GM21447 (cell line): ENCODE measurements around the gene MAGEE1.

ENCODE experiments used
- ATAC-seq: cut with Tn5 transposase; IDR thresholded peaks from one replicate; pipeline ENCODE4 v1.9.1; 2021; ENCODE audit not compliant: unreplicated experiment

The MAGEE1 gene, protein sequence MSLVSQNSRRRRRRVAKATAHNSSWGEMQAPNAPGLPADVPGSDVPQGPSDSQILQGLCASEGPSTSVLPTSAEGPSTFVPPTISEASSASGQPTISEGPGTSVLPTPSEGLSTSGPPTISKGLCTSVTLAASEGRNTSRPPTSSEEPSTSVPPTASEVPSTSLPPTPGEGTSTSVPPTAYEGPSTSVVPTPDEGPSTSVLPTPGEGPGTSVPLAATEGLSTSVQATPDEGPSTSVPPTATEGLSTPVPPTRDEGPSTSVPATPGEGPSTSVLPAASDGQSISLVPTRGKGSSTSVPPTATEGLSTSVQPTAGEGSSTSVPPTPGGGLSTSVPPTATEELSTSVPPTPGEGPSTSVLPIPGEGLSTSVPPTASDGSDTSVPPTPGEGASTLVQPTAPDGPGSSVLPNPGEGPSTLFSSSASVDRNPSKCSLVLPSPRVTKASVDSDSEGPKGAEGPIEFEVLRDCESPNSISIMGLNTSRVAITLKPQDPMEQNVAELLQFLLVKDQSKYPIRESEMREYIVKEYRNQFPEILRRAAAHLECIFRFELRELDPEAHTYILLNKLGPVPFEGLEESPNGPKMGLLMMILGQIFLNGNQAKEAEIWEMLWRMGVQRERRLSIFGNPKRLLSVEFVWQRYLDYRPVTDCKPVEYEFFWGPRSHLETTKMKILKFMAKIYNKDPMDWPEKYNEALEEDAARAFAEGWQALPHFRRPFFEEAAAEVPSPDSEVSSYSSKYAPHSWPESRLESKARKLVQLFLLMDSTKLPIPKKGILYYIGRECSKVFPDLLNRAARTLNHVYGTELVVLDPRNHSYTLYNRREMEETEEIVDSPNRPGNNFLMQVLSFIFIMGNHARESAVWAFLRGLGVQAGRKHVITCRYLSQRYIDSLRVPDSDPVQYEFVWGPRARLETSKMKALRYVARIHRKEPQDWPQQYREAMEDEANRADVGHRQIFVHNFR

DNA sequence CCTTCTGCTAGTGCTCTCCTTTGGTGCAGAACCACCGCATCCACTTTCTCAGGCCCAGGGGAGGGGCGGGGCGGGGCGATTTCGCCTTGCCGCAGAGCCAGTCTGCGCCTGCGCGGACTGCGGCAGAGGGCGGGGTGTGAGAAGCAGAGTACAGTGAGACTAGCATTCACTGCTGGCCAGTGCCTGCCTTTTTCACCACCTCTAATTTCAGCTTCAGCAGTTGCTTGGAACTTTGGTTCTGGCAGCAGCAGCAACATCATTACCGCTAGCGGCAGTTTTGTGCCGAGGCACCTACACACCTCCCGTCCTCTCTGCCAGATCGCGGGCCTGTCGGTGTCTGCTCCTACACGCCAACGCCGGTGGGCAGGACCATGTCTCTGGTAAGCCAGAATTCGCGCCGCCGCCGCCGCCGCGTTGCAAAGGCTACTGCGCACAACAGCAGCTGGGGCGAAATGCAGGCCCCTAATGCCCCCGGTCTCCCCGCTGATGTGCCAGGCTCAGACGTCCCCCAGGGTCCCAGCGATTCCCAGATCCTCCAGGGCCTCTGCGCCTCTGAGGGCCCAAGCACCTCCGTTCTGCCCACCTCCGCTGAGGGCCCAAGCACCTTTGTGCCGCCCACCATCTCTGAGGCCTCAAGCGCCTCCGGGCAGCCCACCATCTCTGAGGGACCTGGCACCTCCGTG lies at the start of gene MAGEE1:
TSS of gene MAGEE1 (plus strand) at position 151 of the 683 bp plus-strand sequence. CDS start at position 372, 221 bp downstream.
- ATAC-seq, result peak; percentile 91

DNA sequence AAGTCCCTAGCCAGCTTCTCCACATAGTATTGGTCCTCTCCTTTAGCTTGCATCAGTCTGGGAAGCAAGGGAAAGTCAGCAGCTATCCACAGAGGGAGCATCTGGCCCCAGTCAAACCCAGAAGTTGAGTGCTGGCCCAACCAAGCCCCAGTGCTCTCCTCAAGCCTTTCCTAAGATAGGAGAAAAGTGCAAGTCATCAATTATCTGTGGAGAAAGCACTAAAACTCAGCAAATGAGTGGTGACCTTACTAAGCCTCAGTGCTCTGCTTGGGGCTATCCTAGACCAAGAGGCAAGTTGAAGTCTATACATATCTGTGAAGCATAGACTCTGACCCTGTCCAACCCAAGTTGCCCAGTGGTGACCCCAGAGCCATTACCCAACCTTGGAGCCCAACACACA lies 28.5 kb upstream of the MAGEE1 start:
- ATAC-seq, result no peak

DNA sequence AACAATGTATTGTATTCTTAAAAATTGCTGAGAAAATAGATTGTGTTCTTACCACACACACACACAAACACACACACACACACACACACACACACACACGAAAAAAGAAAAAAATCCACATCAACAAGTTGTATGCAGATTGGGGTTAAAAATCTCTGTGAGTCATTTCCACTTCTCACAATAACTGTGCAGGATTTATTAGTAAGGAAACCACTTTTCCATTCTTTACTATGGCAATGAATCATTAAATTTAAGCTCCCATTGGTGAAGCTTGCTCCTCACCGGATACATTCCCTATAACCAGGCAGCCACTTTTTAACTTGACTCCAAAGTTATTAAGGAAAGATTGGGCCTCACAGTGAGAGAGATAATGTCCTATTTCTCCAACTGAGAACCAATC lies 19.7 kb upstream of the MAGEE1 start:
- ATAC-seq, result no peak

DNA sequence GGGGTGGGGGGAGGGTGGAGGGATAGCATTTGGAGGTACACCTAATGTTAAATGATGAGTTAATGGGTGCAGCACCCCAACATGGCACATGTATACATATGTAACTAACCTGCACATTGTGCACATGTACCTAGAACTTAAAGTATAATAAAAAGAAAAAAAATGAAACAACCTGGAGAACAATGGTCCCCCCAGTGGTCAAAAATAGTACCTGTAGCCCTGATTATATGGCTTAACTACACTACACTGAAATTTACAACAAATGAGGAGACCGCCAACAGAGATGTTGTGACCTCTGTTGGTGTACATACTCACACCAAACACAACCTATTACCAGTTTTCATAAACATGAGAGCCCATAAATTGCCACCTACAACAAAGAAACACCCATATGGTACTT lies 7.3 kb upstream of the MAGEE1 start:
- no peak for ATAC-seq

DNA sequence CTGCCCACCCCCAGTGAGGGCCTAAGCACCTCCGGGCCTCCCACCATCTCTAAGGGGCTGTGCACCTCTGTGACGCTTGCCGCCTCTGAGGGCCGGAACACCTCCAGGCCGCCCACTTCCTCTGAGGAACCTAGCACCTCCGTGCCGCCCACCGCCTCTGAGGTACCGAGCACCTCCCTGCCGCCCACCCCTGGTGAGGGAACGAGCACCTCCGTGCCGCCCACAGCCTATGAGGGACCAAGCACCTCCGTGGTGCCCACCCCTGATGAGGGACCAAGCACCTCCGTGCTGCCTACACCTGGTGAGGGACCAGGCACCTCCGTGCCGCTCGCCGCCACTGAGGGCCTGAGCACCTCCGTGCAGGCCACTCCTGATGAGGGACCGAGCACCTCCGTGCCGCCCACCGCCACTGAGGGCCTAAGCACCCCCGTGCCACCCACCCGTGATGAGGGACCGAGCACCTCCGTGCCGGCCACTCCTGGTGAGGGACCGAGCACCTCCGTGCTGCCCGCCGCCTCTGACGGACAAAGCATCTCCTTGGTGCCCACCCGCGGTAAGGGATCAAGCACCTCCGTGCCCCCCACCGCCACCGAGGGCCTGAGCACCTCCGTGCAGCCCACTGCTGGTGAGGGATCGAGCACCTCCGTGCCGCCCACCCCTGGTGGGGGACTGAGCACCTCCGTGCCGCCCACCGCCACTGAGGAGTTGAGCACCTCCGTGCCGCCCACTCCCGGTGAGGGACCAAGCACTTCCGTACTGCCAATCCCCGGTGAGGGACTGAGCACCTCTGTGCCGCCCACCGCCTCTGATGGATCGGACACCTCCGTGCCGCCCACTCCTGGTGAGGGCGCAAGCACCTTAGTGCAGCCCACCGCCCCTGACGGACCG lies 977 bp downstream of the MAGEE1 start:
- ATAC-seq, result peak; percentile 40

DNA sequence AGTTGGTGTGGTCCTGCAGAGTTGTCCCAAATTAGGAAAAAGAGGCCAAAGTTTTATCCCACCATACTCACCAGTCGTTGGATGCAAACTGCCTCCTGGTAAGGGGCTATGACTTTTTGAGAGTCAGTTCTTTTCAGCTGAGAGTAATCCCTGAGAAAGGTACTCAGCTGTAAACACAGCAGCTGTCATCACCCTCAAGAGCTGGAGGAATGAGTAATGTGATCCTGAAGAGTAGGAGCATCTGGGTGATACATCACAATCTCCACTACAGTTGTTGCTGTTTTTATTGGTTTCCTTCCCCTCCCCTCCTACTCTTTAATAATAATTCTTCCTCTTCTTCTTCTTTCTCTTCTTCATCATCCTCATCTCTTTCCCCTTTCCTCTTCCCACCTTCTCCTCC lies 5.7 kb downstream of the MAGEE1 start:
- ATAC-seq, result no peak

DNA sequence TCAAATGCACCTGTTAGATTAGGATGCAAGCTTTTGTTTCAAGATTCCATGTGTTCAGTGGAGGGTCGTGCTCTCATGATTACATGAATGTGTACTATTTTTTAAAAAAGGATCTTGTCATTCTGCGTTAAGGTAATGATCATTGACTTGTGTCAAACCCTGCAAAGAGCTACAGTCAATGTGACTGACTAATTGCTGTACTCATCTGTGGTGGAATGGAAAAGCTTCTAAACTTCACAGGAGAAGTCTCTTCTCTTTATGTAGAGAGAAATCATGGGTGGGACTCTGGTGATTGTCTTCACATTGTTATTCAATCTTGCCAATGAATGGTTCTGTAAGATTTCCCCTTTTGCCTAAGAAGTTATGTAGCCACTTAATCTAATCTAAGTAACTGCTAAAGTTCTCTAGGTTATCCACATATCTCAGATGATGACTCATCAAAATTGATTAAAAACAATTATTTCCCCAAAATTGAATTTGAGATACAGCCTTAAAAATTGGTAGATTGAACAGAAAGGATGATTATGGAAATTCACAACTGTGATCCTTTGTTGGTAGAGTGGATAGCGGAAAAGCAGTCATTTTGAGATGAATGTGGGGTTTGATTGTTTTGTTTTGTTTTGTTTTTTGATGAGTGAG lies 6.7 kb downstream of the MAGEE1 start:
- ATAC-seq, result no peak

DNA sequence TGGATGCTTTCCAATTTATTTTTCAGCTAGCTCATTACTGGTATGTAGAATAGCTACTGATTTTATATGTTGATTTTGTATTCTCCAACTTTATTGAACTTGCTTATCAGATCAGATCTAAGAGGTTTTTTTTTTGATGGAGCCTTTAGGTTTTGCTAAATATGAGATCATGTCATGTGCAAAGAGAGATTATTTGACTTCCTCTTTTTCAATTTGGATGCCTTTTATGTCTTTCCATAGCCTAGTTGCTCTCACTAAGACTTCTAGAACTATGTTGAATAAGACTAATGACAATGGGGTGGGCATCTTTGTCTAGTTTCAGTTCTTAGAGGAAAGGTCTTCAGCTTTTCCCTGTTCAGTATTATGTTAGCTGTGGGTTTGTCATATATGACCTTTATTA lies 11.7 kb downstream of the MAGEE1 start:
- no peak for ATAC-seq

DNA sequence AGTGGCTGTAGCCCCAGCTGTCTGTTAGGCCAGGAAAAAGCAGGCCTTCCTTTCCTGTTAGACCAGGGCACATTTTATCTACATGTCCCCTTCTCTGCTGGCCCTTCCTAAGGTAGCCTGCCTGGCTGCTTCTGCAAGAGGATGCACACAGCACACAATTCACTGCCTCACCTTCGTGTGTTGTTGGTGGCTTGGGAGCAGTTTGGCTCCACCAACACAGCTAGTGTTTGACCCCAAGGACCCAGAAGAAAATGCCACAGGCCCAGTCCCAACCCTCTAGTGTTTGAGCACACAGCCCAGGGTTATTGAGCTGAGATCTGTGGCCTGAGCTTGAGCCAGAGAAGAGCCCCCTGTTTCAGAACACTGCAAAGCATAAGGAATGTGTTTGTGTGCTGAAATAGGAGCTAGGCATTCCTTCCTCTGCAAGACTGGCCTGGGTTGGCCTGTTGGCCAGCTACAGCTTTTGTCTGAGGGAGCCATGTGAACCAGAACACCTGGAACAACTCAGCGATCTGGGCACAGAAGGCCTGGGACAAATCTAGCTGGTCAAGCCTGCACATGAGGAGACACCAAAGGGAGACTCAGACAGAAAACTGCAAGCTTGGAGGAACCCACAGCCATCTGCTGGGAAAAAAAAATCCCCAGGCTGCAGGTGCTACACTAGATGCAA lies 26.4 kb downstream of the MAGEE1 start:
- ATAC-seq, result no peak

DNA sequence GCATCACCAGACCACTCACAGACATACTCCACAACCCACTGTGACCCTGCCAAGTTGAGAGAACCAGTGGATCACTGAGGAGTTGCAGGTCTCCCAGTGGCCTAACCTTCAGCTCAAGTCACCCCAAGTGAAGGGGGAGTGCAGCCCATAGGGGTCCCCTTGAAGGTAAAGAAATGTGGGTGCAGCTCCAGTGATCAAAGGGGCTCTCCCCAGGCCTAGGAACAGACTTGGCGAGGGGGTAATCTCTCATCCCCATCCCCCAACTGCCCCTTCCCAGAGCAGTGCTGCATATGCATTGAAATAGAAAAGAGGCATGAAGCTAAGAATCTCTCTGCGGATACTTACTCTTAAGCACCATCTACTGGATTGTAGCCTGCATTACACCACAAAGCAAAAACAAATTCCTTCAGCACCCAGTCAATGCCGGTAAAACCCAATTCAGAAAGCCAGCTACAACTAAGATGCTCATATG lies 27.0 kb downstream of the MAGEE1 start:
- ATAC-seq, result no peak

DNA sequence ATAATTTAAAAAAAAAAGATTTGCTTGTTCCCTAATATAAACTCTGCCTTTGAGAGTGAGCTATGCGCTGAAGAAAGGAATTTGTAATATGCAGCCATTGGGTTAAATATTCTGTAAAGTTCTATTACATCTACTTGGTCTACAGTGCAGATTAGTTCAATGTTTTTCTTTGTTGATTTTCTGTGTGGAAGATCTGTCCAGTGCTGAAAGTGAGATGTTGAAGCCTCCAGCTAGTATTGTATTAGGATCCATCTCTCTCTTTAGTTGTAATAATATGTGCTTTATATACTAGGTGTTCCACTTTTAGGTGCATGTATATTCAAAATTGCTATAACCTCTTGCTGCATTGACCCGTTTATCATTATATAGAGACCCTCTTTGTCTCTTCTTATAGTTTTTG lies 49.8 kb downstream of the MAGEE1 start:
- ATAC-seq, result no peak
